Activated naive CD4-positive, alpha-beta T cell treated with anti-CD3 and anti-CD28 coated beads, Interleukin-2, amount 50 U/mL, for 16 hours (primary cell): ENCODE data around the gene CPPED1.

ENCODE experiments used
- DNase-seq: peaks from one replicate; pipeline ENCODE4 v3.0.0-alpha.2; 2020

CPPED1 gene

DNA sequence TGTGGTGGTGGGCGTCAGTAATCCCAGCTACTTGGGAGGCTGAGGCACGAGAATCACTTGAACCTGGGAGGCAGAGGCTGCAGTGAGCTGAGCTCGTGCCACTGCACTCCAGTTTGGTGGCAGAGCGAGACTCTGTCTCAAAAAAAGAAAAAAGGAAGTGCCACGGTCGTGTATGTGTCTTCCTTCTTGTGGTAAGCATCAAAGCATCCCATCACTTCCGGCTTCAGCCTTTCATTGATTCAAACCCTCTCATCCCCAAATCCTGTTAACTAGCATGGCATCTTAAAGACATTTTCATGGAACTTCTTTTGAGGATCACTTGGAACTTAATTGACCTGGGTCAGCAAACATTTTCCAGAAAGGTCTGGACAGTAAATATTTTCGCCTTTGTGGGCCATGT is 126.2 kb downstream of the CPPED1 start:
- DNase-seq, result no peak

DNA sequence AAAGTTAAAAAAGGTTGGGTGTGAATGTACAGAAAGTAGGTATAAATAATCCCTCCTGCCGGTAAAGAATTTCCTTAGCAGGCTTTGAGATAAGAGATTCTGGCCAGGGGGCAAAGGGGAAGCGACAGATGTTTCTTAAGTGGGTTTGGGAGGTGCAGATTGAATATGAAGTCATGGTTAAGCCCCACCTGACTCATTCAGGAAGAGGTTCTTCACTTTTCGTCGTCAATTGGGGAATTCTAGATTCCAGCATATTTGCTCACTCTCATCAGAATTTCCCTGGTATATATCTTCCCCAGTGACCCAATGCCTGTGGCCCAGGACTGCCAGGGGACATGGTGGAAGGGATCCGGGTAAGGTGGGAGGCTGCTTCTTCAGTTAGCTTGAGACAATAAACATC is 127.8 kb downstream of the CPPED1 start:
- DNase-seq, result no peak

GRCh38 chr16:12675046-12675445 is 128.6 kb downstream of the CPPED1 start:
- DNase-seq, result no peak

DNA sequence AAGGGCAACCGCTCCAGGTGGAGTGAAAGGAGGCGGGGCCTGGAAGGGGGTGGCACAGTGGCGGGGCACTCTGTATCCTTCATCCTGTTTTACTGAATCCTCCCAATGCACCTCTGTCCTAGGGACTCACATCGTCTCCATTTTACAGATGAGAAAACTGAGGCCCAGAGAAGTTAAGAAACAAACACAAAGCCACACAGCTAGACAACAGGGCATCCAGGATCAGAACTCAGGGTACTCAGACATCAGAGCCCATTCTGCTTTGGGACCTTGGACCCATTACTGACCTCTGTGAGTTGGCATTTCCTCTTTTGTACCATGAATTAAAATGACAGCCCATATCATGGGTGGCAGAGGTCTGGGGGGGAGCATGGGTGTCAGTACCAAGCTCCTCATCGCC is 129.2 kb downstream of the CPPED1 start:
- DNase-seq, result no peak

- no peak for DNase-seq
Measured at GRCh38 chr16:12674071-12674470, 129.6 kb downstream of the CPPED1 start.

GRCh38 chr16:12673466-12673865 is 130.2 kb downstream of the CPPED1 start:
- DNase-seq, result no peak

GRCh38 chr16:12672986-12673385 is 130.7 kb downstream of the CPPED1 start:
- DNase-seq, result no peak

DNA sequence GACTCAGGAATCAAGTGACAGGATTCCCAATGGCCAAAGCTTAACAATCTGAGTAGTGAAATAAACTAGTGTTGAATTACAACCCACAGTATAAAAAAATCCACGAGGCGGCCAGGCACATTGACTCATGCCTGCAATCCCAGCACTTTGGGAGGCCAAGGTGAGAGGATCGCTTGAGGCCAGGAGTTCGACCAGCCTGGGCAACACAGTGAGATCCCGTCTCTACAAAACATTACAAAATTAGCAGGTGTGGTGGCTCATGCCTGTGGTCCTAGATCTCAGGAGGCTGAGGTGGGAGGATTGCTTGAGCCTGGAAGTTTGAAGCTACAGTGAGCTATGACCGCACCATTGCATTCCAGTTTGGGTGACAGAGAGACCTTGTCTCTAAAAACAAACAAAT is 133.8 kb downstream of the CPPED1 start:
- no peak for DNase-seq

- DNase-seq, result no peak
Measured at GRCh38 chr16:12667909-12668308, 135.8 kb downstream of the CPPED1 start.

- DNase-seq, result no peak
Measured at GRCh38 chr16:12664164-12664733, 139.4 kb downstream of the CPPED1 start.

DNA sequence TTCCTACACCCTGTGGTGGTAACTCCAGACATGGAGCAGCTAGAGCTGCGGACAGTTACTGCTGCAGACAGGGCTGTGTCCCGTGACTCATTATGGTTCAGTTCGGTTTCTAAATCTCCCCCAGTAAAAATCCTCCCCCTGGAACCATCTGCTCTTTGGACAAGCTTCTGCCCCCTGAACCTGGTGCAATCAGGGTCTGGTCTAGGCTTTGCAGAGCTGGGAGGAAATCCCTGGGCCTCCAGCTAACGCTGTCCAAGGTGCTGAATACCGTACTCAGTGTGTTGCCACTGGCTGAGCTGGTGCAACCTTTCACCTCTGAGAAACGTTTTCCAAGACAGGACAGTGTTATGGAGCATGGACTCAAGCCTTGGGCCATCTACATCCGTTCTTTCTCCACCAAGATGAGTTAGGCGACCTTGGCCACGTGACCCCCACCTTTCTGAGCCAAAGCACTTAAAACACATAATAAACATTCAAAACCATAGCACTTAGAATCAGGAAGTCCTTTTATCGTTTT is 142.0 kb downstream of the CPPED1 start:
- no peak for DNase-seq

GRCh38 chr16:12659871-12660270 is 143.8 kb downstream of the CPPED1 start:
- DNase-seq, result no peak

- no peak for DNase-seq
Measured at GRCh38 chr16:12658506-12658905, 145.2 kb downstream of the CPPED1 start.

DNA sequence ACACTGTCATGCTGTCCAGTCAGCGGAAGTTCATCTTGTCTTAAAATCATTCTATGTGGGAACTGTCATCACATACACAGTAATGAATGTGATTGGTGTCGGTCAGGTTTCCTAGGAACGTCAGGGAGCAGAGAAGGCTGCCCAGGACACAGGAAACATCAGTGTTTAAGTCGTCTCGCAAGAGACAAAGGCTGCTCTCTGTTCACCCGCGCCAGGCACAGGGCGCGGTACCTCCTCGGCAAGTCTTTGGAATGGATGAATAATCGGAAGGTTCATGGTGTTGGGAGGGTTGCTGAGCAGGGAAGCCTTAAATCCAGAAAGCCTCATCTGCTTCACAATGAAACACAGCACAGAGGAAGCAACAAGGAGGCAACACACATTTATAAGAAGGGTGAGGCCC is 148.2 kb downstream of the CPPED1 start:
- DNase-seq, result no peak

DNA sequence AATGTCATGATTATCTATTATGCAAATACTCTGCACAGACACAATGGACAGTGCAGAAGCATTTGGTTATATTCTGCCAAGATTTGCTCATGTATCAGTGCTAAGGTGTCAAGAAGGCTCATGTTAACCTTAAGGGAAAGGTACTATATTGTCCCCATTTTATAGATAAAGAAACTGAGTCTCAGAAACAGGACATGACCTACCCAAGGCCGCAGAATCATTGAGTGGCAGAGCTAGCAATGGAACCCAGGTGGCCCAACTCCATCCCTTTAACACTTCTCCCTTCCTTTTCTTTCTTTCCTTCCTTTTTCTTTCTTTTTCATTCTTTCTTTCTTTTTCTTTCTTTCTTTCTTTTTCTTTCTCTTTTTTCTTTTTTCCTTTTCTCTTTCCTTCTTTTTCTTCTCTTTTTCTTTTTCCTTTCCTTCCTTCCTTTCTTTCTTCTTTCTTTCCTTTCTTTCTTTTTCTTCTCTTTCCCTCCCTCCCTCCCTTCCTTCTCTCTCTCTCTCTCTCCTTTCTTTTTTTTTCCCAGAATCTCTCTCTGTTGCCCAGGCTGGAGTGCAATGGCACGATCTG is 149.8 kb downstream of the CPPED1 start:
- no peak for DNase-seq

GRCh38 chr16:12652924-12653323 is 150.8 kb downstream of the CPPED1 start:
- DNase-seq, result no peak

GRCh38 chr16:12651765-12652512 is 151.7 kb downstream of the CPPED1 start:
- no peak for DNase-seq

DNA sequence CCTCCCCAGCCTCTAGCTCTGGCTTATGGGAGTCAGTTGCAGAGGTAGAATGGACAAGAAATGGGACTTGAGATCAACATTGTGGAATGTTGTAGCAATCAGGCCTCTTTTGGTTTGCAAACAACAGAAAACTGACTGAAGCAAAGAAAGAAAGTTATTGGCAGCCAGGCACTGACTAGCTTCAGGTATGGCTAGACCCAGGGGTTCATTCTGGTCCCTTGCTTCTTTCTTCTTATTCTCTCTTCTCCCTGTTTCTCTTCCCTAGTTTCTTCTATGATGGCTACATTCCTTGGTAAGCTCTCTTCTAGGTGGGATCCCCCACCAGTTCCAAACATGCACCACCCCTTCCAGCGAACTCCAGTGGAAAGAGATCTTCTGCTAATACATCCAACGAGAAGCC is 154.3 kb downstream of the CPPED1 start:
- DNase-seq, result no peak

GRCh38 chr16:12646490-12647274 is 157.0 kb downstream of the CPPED1 start:
- DNase-seq, result peak; percentile 14

GRCh38 chr16:12646098-12646489 is 157.6 kb downstream of the CPPED1 start:
- DNase-seq, result no peak

- DNase-seq, result no peak
Measured at GRCh38 chr16:12643034-12643455, 160.6 kb downstream of the CPPED1 start.

GRCh38 chr16:12639044-12639443 is 164.6 kb downstream of the CPPED1 start:
- DNase-seq, result no peak

GRCh38 chr16:12637002-12637401 is 166.7 kb downstream of the CPPED1 start:
- DNase-seq, result no peak

DNA sequence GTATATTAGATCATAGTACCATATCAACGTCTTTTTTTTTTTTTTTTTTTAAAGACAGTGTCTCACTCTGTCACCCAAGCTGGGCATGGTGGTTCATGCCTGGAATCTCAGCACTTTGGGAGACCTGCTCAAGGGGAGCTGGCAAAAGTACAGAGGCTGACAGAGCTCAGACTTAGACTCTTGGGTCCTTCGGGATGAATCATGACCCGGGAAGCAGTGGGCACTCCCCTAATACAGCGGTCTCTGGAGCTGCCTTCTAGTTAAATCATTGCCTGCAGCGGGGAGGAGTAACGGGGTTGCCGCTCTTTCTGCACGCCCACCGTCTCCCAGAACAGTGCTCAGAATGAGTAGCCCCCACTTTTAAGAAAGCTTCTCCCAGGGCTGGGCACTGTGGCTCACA is 174.4 kb downstream of the CPPED1 start:
- DNase-seq, result no peak
